Stimulated activated CD8-positive, alpha-beta memory T cell treated with anti-CD3 and anti-CD28 coated beads, Interleukin-12 subunit alpha, Interleukin-12 subunit beta, amount 100 ng/mL, for 24 hours (primary cell): ENCODE data around the gene OTOP1.
"Not testable (repeated sequence)": the region's sequence is repeated elsewhere in the genome, so short reads cannot be mapped to it uniquely, and the experiment has no call there.

Experiments used
- DNase-seq: peaks from one replicate; pipeline ENCODE4 v3.0.0-alpha.2; 2020; ENCODE audit errors: extremely low read depth

The OTOP1 gene

DNA sequence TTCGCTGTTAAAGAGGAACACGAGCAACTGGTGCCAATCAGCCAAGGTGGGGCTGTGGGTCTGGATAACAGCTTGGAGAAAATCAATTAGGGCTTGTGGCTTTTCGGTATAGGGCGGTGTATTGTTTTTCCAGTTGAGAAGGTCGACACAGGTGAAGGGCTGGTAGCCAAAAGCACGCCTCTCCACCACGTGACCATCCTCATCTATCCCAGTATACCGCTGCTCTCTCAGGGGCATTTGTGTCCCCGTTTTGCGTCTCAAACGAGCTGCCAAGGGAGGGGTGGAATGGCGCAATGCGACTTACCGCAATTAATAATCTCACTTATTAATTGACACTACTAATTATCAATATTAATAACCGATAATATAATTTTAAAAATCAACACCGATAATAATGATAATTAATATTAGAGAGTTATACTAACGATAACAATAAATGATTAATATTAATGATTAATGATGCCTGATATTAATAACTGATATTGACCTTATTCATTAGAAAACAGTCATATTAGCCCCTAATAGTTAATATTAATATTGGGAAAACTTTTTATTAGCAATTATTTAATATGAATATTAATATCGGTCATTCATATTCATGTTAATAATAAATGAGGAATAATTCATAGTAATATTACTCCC is 62.1 kb downstream of the OTOP1 start:
- not testable (repeated sequence) for DNase-seq

DNA sequence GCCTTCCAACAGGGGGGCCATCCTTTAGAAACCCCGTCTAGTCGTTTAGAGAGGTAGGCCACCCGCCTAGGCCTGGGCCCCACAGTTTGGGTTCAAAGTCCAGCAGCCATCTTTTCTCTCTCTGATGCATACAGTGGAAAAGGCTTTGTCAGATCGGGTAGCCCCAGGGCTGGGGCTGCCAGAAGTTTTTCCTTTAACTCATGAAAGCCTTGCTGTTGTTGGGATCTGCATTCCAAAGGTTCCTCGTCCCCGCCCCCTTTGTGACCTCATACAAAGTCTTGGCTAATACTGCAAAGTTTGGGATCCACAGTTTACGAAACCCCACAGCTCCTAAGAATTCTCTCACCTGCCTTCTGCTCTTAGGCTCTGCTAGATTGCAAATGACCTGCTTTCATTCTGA is 64.5 kb downstream of the OTOP1 start:
- not testable (repeated sequence) for DNase-seq

DNA sequence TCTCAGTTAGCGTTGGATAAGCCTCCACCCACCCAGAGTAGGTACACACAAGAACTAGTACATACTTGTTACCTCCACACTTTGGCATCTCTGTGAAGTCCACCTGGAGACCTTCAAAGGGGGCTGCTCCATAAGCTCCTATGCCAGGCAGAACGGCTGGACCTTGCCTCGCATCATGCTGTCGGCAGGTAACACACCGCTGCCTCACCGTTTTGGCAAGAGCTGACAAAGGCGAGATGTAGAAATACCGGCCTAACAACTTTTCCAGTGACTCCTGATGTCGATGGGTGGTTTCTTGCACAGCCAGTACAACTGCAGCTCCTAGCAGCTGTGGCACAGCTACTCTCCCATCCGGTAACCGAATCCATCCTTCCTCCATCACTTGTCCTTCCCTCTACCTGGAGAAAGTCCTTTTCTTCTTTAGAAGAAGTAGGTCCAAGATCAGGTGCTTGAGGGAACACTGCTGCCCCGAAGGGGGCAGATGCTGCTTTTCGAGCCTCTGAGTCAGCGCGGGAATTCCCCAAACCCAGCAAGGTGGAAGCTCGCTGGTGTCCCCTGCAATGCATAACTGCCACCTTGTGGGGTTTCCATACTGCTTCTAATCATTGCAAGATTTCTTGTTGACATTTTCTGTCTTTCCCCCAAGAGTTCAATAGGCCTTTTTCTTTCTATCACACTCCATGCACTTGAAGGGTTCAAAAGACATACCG is 65.6 kb downstream of the OTOP1 start:
- not testable (repeated sequence) for DNase-seq

DNA sequence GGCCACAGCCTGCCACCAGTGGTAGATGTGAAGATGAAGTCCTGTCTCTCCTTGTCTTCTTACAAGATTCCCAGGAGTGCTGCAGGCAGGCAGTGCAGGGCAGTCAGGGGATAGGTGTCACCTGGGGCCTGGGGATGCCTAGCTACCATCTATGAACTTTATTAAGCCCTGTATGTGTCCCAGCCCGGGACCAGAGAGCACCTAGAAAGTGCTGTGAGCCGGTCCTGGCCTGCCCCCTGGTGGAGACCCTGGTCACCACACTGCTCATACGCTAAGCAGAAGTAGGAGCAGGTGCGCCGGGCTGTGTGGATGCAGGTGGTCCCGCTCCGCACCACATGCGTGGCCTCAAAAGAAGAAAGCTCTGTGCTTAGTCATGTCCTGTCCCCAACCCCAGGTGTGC is 81.1 kb downstream of the OTOP1 start:
- DNase-seq = not testable (repeated sequence)

DNA sequence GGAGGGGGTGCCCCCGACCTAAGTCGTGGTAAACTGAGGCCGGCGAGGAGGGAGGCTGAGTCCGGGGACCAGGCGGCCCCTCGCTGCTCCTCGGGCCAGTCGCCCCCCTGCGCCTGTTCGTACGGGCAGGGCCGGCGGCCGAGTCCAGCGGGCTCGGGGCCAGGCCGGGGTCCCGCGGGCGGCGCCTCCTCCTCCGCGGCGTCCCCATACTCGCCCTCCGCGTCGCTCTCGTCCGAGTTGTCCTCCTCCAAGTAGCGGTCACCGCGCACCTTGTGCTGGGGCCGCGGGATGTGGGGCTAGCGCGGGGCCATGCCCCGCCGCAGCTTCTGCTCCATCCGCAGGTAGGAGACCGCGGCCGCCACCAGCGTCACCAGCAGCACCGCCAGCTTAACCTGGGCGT is 83.4 kb downstream of the OTOP1 start:
- DNase-seq = not testable (repeated sequence)

DNA sequence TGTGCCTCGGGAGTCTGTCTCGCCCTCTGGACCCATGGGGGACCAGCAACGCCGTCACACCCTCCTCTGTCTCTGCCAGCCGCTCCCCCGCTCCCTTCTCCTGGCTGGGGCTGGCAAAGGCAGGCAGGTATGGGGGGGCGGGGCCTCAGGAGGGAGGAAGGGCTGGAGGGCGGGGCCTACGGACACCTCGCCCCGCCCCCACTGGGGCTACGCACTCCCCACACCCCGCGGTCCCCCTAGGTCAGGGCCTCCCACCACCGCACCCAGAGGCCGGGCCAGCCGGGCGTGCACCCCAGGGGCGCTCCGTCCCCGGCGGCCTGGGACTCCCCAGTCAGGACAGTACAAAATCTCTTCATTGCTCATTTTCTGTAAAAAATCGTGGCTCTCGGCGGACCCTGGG is 84.0 kb downstream of the OTOP1 start:
- not testable (repeated sequence) for DNase-seq

DNA sequence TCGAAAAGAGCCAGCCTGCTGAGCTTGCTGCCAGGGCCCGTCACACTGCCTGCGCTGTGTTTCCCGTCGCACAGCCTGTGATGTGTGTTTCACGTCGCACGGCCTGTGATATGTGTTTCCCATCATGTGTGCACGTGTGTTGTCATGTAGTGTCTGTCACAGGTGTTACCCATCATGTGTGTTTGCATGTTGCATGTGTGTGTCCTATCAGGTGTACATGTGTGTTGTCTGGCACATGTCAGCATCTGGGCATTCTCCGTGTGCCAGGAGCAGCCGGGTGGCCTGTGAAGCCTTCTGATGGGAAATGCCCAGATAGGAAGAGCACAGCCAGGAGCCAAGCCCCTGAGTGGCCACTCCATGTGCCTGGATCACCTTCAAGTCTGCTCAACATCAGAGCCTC is 85.5 kb downstream of the OTOP1 start:
- DNase-seq = not testable (repeated sequence)
